Midbrain (tissue), 1 donor: ENCODE measurements around the gene FANK1.
A peak's percentile ranks its signal among the peaks of the same experiment; 100 is the strongest.
"Not testable (repeated sequence)": the region's sequence is repeated elsewhere in the genome, so short reads cannot be mapped to it uniquely, and the experiment has no call there.

Source experiments
- DNase-seq: peaks from one replicate; lab custom pipeline; 2025; lab: John Stamatoyannopoulos, UW

The FANK1 gene

GRCh38 chr10:125889441-125889840 lies 6.9 kb upstream of the FANK1 start:
- DNase-seq: not testable (repeated sequence)

- not testable (repeated sequence) for DNase-seq
These were observed 4.0 kb upstream of the FANK1 start for GRCh38 chr10:125892402-125892801.

GRCh38 chr10:125894176-125894575 lies 2.2 kb upstream of the FANK1 start:
- not testable (repeated sequence) for DNase-seq

- DNase-seq: peak; percentile 37
These were observed 955 bp upstream of the FANK1 start for GRCh38 chr10:125895130-125896087.

DNA sequence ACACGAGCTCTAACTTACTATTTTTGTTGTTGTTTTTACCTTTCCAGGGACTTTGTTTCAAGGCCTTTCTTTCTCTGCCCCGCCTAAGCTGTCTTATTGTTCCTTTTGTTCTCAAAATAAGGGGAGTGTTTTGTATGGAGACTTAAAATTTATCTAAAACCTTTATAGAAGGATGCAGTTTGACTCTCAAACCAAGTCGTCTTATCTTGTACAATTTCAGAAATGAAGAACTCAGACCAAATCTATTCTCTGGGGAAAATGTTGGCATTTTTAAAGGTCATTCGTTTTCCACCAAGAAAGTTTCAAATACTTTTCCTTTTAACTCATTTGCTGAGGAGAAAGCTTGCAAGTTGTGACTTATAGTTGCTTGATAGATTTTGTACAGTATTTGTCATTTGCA lies 953 bp downstream of the FANK1 start:
- not testable (repeated sequence) for DNase-seq

DNA sequence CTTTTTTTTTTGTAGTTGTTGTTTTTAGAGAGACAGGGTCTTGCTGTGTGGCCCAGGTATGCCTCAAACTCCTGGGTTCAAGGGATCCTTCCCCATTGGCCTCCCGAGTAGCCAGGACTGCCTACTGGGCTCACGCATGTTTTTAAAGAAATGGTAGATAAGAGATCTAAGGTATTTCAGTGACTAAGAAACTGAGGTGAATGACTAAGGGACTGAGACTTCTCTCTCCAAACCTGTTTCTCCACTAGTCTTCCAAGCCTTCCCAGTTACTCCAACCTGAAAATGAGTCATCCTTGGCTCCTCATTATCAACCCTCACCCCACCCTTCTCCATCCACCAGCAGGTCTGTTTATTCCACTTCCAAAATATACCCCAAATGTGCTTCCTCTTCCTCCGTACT lies 4.6 kb downstream of the FANK1 start:
- not testable (repeated sequence) for DNase-seq

DNA sequence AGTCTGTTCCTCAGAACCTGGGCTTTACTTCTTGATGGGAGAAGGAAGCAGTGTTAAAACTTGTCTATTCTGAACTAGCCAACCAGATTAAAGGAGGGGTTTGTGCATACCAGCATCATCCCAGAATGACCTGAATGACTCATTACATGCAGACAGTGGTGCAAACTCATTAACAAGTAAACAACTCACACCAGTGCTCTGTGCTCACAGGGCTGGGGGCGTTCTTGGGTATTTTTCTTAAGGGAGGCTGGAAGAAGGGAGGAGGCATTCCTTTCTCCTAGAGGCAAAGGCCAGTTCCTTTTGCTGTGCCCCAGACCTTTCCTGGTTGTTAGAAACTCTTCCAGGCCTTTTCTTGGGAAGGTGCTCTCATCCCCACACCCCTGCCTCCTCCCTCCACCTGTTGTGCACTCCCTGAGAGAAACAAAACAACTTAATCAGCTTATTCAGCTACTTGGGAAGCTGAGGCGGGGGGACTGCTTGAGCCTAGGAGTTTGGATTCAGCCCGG lies 6.8 kb downstream of the FANK1 start:
- DNase-seq: not testable (repeated sequence)

DNA sequence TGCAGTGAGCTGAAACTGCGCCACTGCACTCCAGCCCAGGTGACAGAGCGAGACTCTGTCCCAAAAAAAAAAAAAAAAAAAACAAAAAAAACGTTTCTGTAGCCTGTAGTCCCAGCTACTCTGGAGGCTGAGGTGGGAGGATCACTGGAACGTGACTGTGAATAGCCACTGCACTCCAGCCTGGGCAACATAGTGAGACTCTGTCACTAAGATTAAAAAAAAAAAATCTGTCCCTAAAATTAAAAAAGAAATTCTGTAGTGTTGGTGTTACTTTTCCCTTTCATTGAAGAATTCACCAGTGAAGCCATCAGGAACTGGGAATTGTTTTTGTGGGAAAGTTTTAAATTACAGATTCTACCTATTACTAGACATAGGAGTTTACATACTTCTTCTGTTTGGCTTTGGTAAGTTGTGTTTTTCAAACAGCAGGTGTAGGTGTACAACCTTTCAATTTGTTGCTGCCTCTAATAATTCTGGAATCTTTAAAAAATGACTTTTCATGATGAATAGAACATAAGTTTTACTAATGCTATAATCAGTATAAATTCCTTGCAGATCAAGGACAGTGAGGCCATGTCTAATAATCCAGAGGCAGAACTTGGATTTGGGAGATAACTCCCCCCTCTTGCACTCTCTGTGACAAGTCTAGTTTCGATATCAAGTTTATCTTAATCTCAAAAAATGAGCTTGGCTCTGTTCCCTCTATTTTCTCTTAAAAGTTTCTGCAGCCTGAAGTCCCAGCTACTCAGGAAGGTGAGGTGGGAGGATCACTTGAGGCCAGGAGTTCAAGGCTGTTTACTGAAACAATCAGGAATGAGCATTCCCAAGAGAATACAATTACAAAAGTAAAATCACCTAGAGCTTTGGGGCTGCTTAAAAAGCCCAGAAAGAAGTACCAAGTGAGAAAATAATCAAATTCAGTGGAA lies 9.0 kb downstream of the FANK1 start:
- DNase-seq: not testable (repeated sequence)

GRCh38 chr10:125907598-125907997 lies 11.2 kb downstream of the FANK1 start:
- not testable (repeated sequence) for DNase-seq

DNA sequence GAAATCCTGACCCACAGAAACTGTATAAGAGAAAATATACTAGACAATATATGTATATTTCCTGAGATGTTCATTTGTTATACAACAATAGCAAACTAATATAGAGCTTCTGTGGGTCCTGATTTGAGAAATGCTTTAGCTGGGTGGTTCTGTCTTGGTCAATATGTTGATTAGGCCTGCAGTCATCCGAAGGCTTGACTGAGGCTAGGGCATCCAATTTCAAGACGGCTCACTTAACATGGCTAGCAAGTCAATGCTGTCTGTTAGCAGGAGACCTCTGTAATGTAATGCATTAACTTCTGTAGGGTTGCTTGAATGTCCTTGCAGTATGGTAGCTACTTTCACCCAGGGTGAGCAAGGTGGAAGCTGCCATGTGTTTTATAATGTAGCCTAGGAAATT lies 12.4 kb downstream of the FANK1 start:
- DNase-seq: not testable (repeated sequence)

DNA sequence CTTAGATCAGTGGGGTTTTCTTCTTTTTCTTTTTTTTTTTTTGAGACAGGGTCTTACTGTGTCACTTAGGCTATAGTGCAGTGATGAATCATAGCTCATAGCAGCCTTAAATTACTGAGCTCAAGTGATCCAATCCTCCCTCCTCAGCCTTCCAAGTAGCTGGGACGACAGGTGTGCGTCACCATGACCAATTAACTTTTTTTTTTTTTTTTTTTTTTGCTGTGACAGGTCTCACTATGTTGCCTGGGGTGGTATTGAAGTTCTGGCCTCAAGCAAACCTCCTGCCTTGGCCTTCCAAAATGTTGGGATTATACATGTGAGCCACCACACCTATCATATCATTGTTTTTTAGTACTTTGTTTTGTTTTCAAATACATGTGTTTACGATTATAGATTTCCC lies 13.1 kb downstream of the FANK1 start:
- not testable (repeated sequence) for DNase-seq

DNA sequence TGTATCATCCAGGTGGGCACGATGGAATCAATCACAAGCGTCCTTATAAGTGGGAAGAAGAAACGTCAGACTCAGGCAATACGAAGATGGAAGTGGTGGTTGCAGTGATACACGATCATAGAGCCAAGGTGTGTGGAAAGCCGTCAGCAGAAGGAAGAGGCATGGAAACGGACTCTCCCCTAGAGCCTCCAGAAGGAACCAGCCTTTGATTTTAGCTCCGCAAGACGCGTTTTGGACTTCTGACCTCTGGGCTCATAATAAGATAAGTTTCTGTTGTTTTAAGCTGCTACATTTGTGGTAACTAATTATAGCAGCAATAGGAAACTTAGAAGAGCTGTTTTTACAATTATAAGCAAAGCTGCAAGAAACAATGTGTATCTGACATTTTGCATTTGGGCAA lies 14.8 kb downstream of the FANK1 start:
- DNase-seq: no peak

DNA sequence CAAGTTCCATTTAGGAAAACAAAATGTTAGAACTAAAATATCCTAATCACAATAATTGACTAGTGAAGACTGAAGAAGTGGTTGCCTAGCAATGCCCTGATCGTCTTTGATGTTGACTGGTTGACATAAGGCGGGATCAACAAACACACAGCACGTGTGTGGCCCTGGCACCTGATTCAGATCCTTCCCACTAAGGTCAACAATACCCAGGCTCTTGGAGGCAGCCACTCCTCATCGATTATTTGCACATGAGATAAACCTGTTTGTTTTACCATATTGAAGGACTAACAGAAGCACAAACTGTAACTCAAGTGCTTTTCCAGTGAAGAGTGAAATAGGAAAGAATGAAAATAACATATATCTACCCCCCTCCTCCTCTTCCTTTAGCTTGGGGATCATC lies 15.6 kb downstream of the FANK1 start:
- DNase-seq: no peak

DNA sequence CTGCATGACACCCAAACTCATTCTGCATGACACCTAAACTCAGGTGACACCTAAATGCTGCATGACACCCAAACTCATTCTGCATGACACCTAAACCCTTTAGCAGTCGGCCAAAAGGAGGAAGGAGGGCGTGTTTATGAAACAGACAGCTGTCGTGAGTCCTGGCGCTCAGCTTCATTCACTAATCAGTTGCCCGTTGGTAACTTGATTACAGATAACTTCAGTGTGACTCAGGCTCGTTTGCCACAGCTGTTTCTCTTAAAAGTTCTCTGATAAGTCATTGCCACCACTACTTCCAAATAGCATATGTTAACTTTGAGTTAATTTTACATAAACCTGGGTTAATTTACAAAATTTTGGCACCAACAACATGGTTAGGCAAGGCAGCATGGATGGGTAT lies 16.9 kb downstream of the FANK1 start:
- not testable (repeated sequence) for DNase-seq

DNA sequence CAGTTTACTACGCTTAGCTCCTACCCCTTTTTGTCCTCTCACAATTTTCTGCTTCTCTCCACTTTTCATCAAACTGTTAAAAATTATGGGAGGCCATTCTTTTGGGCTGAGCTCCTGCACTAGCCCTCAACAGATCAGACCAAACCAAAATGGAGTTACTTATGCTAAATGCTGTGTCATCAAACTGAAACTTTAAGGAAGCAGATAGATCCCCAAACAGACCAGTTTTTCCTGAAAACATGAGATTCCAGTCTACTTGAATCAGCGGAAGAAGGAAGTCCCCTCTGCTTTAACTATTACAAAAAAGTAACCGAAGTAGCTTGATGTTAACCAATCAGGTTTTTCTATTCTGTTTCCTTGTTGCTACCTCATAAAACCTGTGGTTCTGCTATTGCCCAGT lies 20.6 kb downstream of the FANK1 start:
- no peak for DNase-seq

DNA sequence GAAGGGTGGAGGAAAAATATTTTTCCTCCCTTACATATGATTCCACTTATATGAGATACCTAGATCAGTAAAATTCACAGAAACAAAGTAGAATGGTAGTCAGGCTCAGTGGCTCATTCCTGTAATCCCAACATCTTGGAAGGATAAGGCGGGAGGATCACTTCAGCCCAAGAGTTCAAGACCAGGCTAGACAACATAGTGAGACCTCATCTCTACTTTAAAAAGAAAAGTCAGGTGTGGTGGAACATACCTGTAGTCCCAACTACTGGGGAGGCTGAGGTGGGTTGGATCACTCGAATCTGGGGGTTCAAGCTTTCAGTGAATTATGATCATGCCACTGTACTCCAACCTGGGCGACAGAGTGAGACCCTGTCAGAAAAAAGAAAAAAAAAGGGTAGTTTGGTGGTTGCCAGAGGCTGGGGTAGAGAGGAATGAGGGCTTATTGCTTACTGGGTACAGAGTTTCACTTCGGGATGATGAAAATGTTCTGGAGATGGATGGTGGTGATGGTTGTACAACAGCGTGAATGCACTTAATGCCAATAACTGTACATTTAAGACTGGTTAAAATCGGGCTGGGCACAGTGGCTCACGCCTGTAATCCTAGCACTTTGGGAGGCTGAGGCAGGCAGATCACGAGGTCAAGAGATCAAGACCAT lies 21.5 kb downstream of the FANK1 start:
- DNase-seq: not testable (repeated sequence)

DNA sequence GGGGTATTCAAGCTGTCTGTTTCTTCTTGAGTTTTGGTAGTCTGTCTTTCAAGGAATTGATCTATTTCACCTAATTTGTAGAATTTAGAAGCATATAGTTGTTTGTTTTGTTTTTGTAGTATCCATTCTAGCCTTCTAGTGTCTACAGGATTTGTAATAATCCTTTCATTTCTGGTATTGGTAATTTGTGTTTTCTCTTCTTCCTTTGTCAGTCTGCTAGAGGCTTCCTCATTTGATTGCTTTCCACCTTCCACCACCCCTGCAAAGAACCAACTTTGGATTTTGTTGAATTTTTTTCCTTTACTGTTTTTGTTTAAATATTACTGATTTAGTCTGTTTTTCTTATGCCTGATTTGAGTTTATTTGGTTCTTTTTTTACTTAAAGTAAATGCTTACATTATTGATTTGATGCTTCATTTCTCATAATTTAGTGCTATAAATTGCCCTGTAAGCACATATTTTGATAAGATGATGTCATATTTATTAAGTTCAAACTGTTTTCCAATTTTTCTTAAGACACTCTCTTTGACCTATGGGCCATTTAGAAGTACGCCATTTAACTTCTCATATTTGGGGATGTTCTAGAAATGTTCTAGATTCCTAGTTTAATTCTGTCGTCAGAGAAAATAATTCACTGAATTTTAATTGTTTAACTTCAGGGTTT lies 25.4 kb downstream of the FANK1 start:
- DNase-seq: not testable (repeated sequence)

GRCh38 chr10:125925262-125925834 lies 29.0 kb downstream of the FANK1 start:
- no peak for DNase-seq

- DNase-seq: no peak
These were observed 29.9 kb downstream of the FANK1 start for GRCh38 chr10:125926247-125926646.

DNA sequence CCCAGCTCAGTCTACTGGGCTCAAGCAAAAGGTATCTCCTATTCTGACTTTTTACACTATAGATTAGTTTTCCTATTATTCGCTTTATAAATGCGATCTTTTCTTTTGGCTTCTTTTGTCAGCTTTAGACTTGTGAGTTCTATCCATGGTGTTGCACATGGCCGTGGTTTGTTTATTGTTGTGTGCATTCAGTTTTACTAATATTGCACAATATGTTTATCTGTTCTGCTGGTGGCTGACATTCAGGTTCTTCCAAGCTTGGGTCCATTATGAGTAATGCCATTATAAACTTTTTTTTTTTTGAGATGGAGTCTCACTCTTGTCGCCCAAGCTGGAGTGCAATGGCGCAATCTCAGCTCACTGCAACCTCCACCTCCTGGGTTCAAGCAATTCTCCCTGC lies 30.9 kb downstream of the FANK1 start:
- not testable (repeated sequence) for DNase-seq
